ENCODE measurements around the gene CELF4. TPM values are rescaled to one million over a fixed set of nuclear protein-coding genes. Genes with fewer than 3 reads are reported as not detected.

The CELF4 gene
- total RNA-seq, 4 donors from 2014 or later, result 0.16 to 0.59 TPM; not detected in 2

DNA sequence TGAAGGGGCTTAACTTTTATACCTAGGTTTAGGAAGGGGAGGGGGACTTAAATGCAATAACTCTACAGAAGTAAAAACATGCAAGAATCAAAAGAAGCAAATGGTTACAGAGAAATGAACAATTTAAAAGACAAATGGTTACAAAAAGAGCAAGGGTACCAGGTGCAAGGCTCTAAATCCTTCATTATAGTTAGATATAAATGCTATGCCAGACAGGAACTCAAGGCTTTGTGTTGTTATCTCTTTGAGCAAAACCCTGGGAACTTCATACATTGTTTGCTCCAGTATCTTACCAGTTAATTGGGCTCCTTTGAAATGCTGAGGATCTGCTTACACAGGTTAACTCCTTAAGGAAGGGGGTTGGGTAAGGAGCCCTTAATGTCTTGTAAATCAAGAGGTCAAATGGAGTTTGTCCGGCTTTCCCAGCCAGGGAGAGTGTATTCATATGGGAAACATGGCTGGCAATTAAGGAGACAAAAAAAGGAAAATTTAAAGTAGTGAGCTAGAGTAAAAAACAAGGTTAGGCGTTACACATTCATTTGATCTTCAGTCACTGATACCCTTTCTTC lies 347.5 kb downstream of the CELF4 start:
- H3K4me3 ChIP-seq (ENCODE audit: low read depth, poor library complexity, severe bottlenecking), result no peak overlapping the region
- no peak for TF ChIP-seq POLR2A (IDR thresholded peaks at IDR 0.05)
- TF ChIP-seq, protein P1, sequence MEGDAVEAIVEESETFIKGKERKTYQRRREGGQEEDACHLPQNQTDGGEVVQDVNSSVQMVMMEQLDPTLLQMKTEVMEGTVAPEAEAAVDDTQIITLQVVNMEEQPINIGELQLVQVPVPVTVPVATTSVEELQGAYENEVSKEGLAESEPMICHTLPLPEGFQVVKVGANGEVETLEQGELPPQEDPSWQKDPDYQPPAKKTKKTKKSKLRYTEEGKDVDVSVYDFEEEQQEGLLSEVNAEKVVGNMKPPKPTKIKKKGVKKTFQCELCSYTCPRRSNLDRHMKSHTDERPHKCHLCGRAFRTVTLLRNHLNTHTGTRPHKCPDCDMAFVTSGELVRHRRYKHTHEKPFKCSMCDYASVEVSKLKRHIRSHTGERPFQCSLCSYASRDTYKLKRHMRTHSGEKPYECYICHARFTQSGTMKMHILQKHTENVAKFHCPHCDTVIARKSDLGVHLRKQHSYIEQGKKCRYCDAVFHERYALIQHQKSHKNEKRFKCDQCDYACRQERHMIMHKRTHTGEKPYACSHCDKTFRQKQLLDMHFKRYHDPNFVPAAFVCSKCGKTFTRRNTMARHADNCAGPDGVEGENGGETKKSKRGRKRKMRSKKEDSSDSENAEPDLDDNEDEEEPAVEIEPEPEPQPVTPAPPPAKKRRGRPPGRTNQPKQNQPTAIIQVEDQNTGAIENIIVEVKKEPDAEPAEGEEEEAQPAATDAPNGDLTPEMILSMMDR (IDR thresholded peaks at IDR 0.05), result no peak
- intact Hi-C loops (cut with DNase I; ENCODE audit: low total_unique reads), result no loop called here
- no peak for DNase-seq (ENCODE audit: low spot score in 2 of 2)
- WGBS, 2 donors, result 53 to 61% methylated on average over 2 of the region's 2 CpGs

GRCh38 chr18:37210781-37211180 lies 354.8 kb downstream of the CELF4 start:
- no peak for DNase-seq (ENCODE audit: low spot score in 2 of 2)
- intact Hi-C loops (cut with DNase I; ENCODE audit: low total_unique reads), result no loop called here
- no peak for TF ChIP-seq POLR2A (IDR thresholded peaks at IDR 0.05)
- TF ChIP-seq, protein P1 (IDR thresholded peaks at IDR 0.05), result no peak
- 93 to 98% methylated on average over 1 of the region's 1 CpG for WGBS, 2 donors
- no peak overlapping the region for H3K4me3 ChIP-seq (ENCODE audit: low read depth, poor library complexity, severe bottlenecking)

DNA sequence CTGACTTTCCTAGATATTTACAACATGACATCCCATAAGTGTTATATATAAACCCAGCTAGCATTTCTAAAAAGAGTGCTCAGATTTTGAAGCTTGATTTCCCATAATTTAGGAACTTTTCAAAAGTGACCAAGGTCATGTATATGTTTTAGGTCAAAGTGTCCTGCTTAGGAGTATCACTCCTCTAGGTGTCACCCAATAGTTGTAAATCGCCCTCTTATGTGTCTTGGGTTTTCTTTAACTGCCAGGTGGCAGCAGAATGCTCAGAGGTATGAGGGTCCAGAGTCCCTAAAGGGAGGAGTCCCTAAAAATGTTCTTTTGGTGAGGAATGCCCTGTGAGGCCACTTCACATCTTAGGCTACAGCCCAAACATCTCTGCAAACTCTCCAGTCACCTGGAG lies 358.3 kb downstream of the CELF4 start:
- intact Hi-C loops (cut with DNase I; ENCODE audit: low total_unique reads), result no loop called here
- no peak for TF ChIP-seq POLR2A (IDR thresholded peaks at IDR 0.05)
- TF ChIP-seq, protein P1 (IDR thresholded peaks at IDR 0.05), result no peak
- 73 to 80% methylated on average over 1 of the region's 1 CpG for WGBS, 2 donors
- no peak overlapping the region for H3K4me3 ChIP-seq (ENCODE audit: low read depth, poor library complexity, severe bottlenecking)
- DNase-seq (ENCODE audit: low spot score in 2 of 2), result no peak

GRCh38 chr18:37199741-37200140 lies 365.9 kb downstream of the CELF4 start:
- no peak overlapping the region for H3K4me3 ChIP-seq (ENCODE audit: low read depth, poor library complexity, severe bottlenecking)
- WGBS, 2 donors, result 95 to 98% methylated on average over 2 of the region's 2 CpGs
- DNase-seq (ENCODE audit: low spot score in 2 of 2), result no peak
- TF ChIP-seq, protein P1 (IDR thresholded peaks at IDR 0.05), result no peak
- TF ChIP-seq POLR2A (IDR thresholded peaks at IDR 0.05), result no peak
- intact Hi-C loops (cut with DNase I; ENCODE audit: low total_unique reads), result no loop called here

Data from lower leg skin (tissue), 4 donors.